GM18511 (cell line): Measurements from ENCODE around the gene AKT1S1.

Experiments
- ATAC-seq: cut with Tn5 transposase; IDR thresholded peaks from one replicate; pipeline ENCODE4 v1.9.1; 2021; ENCODE audit warnings: mild to moderate bottlenecking, moderate library complexity; ENCODE audit not compliant: unreplicated experiment

Gene AKT1S1

GRCh38 chr19:49870309-49870901, 6.8 kb downstream of the AKT1S1 start:
- no peak for ATAC-seq

GRCh38 chr19:49869484-49870308, 7.5 kb downstream of the AKT1S1 start:
- ATAC-seq: peak; percentile 79

GRCh38 chr19:49869009-49869483, 8.1 kb downstream of the AKT1S1 start:
- ATAC-seq: peak; percentile 8

GRCh38 chr19:49866933-49867782, 10.0 kb downstream of the AKT1S1 start, which contains the start of gene PNKP:
Gene PNKP, minus strand, starts transcription at chr19:49867576. Its CDS starts 372 bp downstream, at chr19:49867204.
- peak; percentile 50 for ATAC-seq

- no peak for ATAC-seq
Observed at GRCh38 chr19:49864890-49865289, 12.3 kb downstream of the AKT1S1 start.

- no peak for ATAC-seq
Observed at GRCh38 chr19:49863935-49864320, 13.2 kb downstream of the AKT1S1 start.

GRCh38 chr19:49863254-49863934, 13.8 kb downstream of the AKT1S1 start:
- ATAC-seq: no peak

- ATAC-seq: no peak
Observed at GRCh38 chr19:49862391-49863253, 14.5 kb downstream of the AKT1S1 start.

- ATAC-seq: no peak
Observed at GRCh38 chr19:49861541-49862378, 15.4 kb downstream of the AKT1S1 start.

GRCh38 chr19:49861107-49861506, 16.0 kb downstream of the AKT1S1 start:
- no peak for ATAC-seq

- ATAC-seq: no peak
Observed at GRCh38 chr19:49860336-49861102, 16.6 kb downstream of the AKT1S1 start.

GRCh38 chr19:49859682-49860335, 17.3 kb downstream of the AKT1S1 start:
- no peak for ATAC-seq

- ATAC-seq: no peak
Observed at GRCh38 chr19:49858088-49858985, 18.8 kb downstream of the AKT1S1 start.

- ATAC-seq: no peak
Observed at GRCh38 chr19:49857838-49858087, 19.4 kb downstream of the AKT1S1 start.

- ATAC-seq: no peak
Observed at GRCh38 chr19:49857061-49857837, 19.9 kb downstream of the AKT1S1 start.

GRCh38 chr19:49856574-49857021, 20.6 kb downstream of the AKT1S1 start:
- no peak for ATAC-seq
